ENCODE measurements around the gene ITSN2.

The ITSN2 gene

GRCh38 chr2:24280161-24280560 lies 80.2 kb downstream of the ITSN2 start:
- Histone ChIP-seq H3K9me3 (ENCODE audit: severe bottlenecking) (no peaks in the 10 kb centered on the region), H3K4me3 (ENCODE audit: low read depth, low read length) (no peak overlapping the region), H3K36me3 (no peaks in the 10 kb centered on the region; the same call in 1 of the 2 replicates), H3K27ac (no peak overlapping the region), H3K27me3 (ENCODE audit: insufficient read depth, low read depth, severe bottlenecking) (no peaks in the 10 kb centered on the region)
- no peak for DNase-seq
- TF ChIP-seq CTCF (IDR thresholded peaks at IDR 0.05; ENCODE audit: low read depth, low read length) = no peak

GRCh38 chr2:24276349-24276899 lies 83.9 kb downstream of the ITSN2 start:
- DNase-seq = no peak
- no peak overlapping the region for H3K4me3 ChIP-seq (ENCODE audit: low read depth, low read length)
- H3K27me3 ChIP-seq (ENCODE audit: insufficient read depth, low read depth, severe bottlenecking) = no peaks in the 10 kb centered on the region
- no peak for TF ChIP-seq CTCF (IDR thresholded peaks at IDR 0.05; ENCODE audit: low read depth, low read length)
- H3K9me3 ChIP-seq (ENCODE audit: severe bottlenecking) = no peaks in the 10 kb centered on the region
- peaks cover 2% of the 10 kb centered on the region for H3K36me3 ChIP-seq
- no peak overlapping the region for H3K27ac ChIP-seq

- H3K27me3 ChIP-seq (ENCODE audit: insufficient read depth, low read depth, severe bottlenecking) = no peaks in the 10 kb centered on the region
- peaks cover 7% of the 10 kb centered on the region for H3K36me3 ChIP-seq
- H3K4me3 ChIP-seq (ENCODE audit: low read depth, low read length) = no peak overlapping the region
- no peak for DNase-seq
- H3K9me3 ChIP-seq (ENCODE audit: severe bottlenecking) = no peaks in the 10 kb centered on the region
- no peak overlapping the region for H3K27ac ChIP-seq
- no peak for TF ChIP-seq CTCF (IDR thresholded peaks at IDR 0.05; ENCODE audit: low read depth, low read length)
These were observed 85.5 kb downstream of the ITSN2 start for GRCh38 chr2:24274809-24275208.

- H3K9me3 ChIP-seq (ENCODE audit: severe bottlenecking) = no peaks in the 10 kb centered on the region
- TF ChIP-seq CTCF (IDR thresholded peaks at IDR 0.05; ENCODE audit: low read depth, low read length) = no peak
- no peak for DNase-seq
- H3K27ac ChIP-seq = no peak overlapping the region
- H3K27me3 ChIP-seq (ENCODE audit: insufficient read depth, low read depth, severe bottlenecking) = no peaks in the 10 kb centered on the region
- H3K36me3 ChIP-seq = peaks cover 12% of the 10 kb centered on the region
- no peak overlapping the region for H3K4me3 ChIP-seq (ENCODE audit: low read depth, low read length)
These were observed 86.7 kb downstream of the ITSN2 start for GRCh38 chr2:24273598-24273997.

GRCh38 chr2:24272907-24273306 lies 87.4 kb downstream of the ITSN2 start:
- no peaks in the 10 kb centered on the region for H3K9me3 ChIP-seq (ENCODE audit: severe bottlenecking)
- H3K4me3 ChIP-seq (ENCODE audit: low read depth, low read length) = no peak overlapping the region
- DNase-seq = no peak
- TF ChIP-seq CTCF (IDR thresholded peaks at IDR 0.05; ENCODE audit: low read depth, low read length) = no peak
- no peaks in the 10 kb centered on the region for H3K27me3 ChIP-seq (ENCODE audit: insufficient read depth, low read depth, severe bottlenecking)
- no peak overlapping the region for H3K27ac ChIP-seq
- H3K36me3 ChIP-seq = peaks cover 12% of the 10 kb centered on the region

- H3K27me3 ChIP-seq (ENCODE audit: insufficient read depth, low read depth, severe bottlenecking) = no peaks in the 10 kb centered on the region
- no peak for DNase-seq
- peaks cover 12% of the 10 kb centered on the region for H3K36me3 ChIP-seq
- no peak overlapping the region for H3K4me3 ChIP-seq (ENCODE audit: low read depth, low read length)
- no peak overlapping the region for H3K27ac ChIP-seq
- TF ChIP-seq CTCF (IDR thresholded peaks at IDR 0.05; ENCODE audit: low read depth, low read length) = no peak
- H3K9me3 ChIP-seq (ENCODE audit: severe bottlenecking) = no peaks in the 10 kb centered on the region
These were observed 88.1 kb downstream of the ITSN2 start for GRCh38 chr2:24272161-24272802.

Data from WERI-Rb-1 (cell line).